HCT116 (cell line): ENCODE results near the gene TUBB6. TPM values are rescaled to one million over a fixed set of nuclear protein-coding genes. Genes with fewer than 3 reads are reported as not detected.

Source experiments
- ATAC-seq: fragments of 200-7000 bp; cut with Tn5 transposase; 2 replicates; pipeline ENCODE4 v1.9.1; 2020; ENCODE audit warnings: mild to moderate bottlenecking, moderate library complexity
- BruUV-seq: library from RNA; stranded (reverse); fragments of 400-500 nt; replicated peaks from 2 replicates; lab custom pipeline; 2021; lab: Mats Ljungman, UMichigan
- CTCF ChIA-PET: fragments of 300-600 bp; sonication (Branson Sonifier 250); formaldehyde crosslinking; loops from one replicate; lab custom pipeline; 2021; ENCODE audit warnings: antibody characterized with exemption; lab: Charles Lee
- POLR2A ChIA-PET: fragments of 300-600, 350-600 bp; sonication (Branson Sonifier 250); formaldehyde crosslinking; loops from one replicate; lab custom pipeline; 2021; ENCODE audit warnings: antibody characterized with exemption; lab: Charles Lee
- RAD21 ChIA-PET, 2 experiments: fragments of 300-600 bp; sonication (Branson Sonifier 250); formaldehyde crosslinking; loops; one replicate each; lab custom pipeline; 2023; ENCODE audit warnings: low total read pairs in 2 of 2; ENCODE audit not compliant: uncharacterized antibody in 2 of 2, unreplicated experiment in 2 of 2, low non-redundant PET in 1 of 2; lab: Charles Lee
- DNase-seq: peaks from one replicate; pipeline ENCODE4 v3.0.0-alpha.2; 2010; ENCODE audit warnings: low read depth, low spot score
- H2AFZ ChIP-seq: fragments of 200-600 bp; shearing (Covaris generic), sonication (generic); 2 replicates; pipeline ENCODE4 v1.6.1; 2017; ENCODE audit warnings: low read depth, mixed run types, mixed read lengths, antibody characterized with exemption, low read length; ENCODE audit not compliant: poor library complexity, severe bottlenecking
- H3K27ac ChIP-seq: 2 replicates; pipeline ENCODE4 v1.5.1; 2012; ENCODE audit warnings: low read depth, low read length
- H3K27me3 ChIP-seq: fragments of 200-600 bp; sonication (generic); 2 replicates; pipeline ENCODE4 v1.6.1; 2016; ENCODE audit warnings: mixed run types, low read length, mixed read lengths; ENCODE audit not compliant: insufficient read depth
- H3K36me3 ChIP-seq, 2 experiments: fragments of 200-500 bp in 1 of 2; fragments of 200-600 bp in 1 of 2; sonication (Bioruptor generic) in 1 of 2; sonication (generic) in 1 of 2; 2 replicates each; pipeline versions ENCODE4 v1.5.1 to v1.6.1; 2014 to 2016; ENCODE audit warnings: low read length in 2 of 2, inconsistent platforms in 1 of 2, mixed read lengths in 1 of 2, mixed run types in 1 of 2; ENCODE audit not compliant: insufficient read depth in 2 of 2, control insufficient read depth in 1 of 2
- H3K4me1 ChIP-seq, 2 experiments: fragments of 200-600 bp in 1 of 2; sonication (generic) in 1 of 2; 2 replicates each; pipeline versions ENCODE4 v1.5.1 to v1.6.1; 2012 to 2017; ENCODE audit warnings: low read length in 2 of 2, inconsistent platforms in 1 of 2, mild to moderate bottlenecking in 1 of 2, mixed read lengths in 1 of 2, mixed run types in 1 of 2, moderate library complexity in 1 of 2; ENCODE audit not compliant: insufficient read depth in 2 of 2, control insufficient read depth in 1 of 2
- H3K4me2 ChIP-seq: fragments of 200-600 bp; sonication (generic); 2 replicates; pipeline ENCODE4 v1.6.1; 2017; ENCODE audit warnings: mixed run types, low read length, mixed read lengths
- H3K4me3 ChIP-seq, 2 experiments: fragments of 200-600 bp in 1 of 2; sonication (generic) in 1 of 2; replicated peaks in 1 of 2; 2 replicates each; pipeline ENCODE4 v1.5.1; 2011 to 2016; ENCODE audit warnings: low read length in 2 of 2, control low read depth in 1 of 2, low read depth in 1 of 2, mild to moderate bottlenecking in 1 of 2, mixed read lengths in 1 of 2, mixed run types in 1 of 2
- H3K79me2 ChIP-seq: fragments of 200-600 bp; sonication (generic); 2 replicates; pipeline ENCODE4 v1.6.1; 2017; ENCODE audit warnings: mild to moderate bottlenecking, mixed run types, low read length, moderate library complexity, mixed read lengths; ENCODE audit not compliant: insufficient read depth
- H3K9ac ChIP-seq: fragments of 200-600 bp; sonication (generic); 2 replicates; pipeline ENCODE4 v1.6.1; 2016; ENCODE audit warnings: low read length, mixed read lengths
- H3K9me2 ChIP-seq: fragments of 200-600 bp; sonication (generic), shearing (Covaris generic); 2 replicates; pipeline ENCODE4 v1.6.1; 2017; ENCODE audit warnings: mixed run types, mild to moderate bottlenecking, moderate library complexity; ENCODE audit not compliant: insufficient read depth
- H3K9me3 ChIP-seq, 2 experiments: fragments of 200-500 bp in 1 of 2; fragments of 200-600 bp in 1 of 2; sonication (Bioruptor generic) in 1 of 2; sonication (generic) in 1 of 2; 2 replicates each; pipeline ENCODE4 v1.6.1; 2014 to 2017; ENCODE audit warnings: low read length in 2 of 2, mixed read lengths in 2 of 2, inconsistent platforms in 1 of 2, low read depth in 1 of 2, mild to moderate bottlenecking in 1 of 2, mixed run types in 1 of 2, moderate library complexity in 1 of 2; ENCODE audit not compliant: control insufficient read depth in 1 of 2, insufficient read depth in 1 of 2
- H4K20me1 ChIP-seq: fragments of 200-600 bp; sonication (generic), shearing (Covaris generic); 2 replicates; pipeline ENCODE4 v1.6.1; 2017; ENCODE audit warnings: mixed run types, mild to moderate bottlenecking, moderate library complexity; ENCODE audit not compliant: insufficient read depth
- CBX3 ChIP-seq: IDR thresholded peaks from 2 replicates; pipeline ENCODE4 v1.6.1; 2012; ENCODE audit warnings: low read depth
- CTCF ChIP-seq, 3 experiments: fragments of 200-600 bp in 1 of 3; sonication (generic) in 1 of 3; IDR thresholded peaks in 2 of 3; conservative IDR thresholded peaks in 1 of 3; 2 replicates each; pipeline ENCODE4 v1.5.1; 2012 to 2017; ENCODE audit warnings: low read depth in 2 of 3, low read length in 2 of 3, antibody characterized with exemption in 1 of 3, borderline replicate concordance in 1 of 3, control low read depth in 1 of 3, mild to moderate bottlenecking in 1 of 3, mixed read lengths in 1 of 3, mixed run types in 1 of 3, moderate library complexity in 1 of 3; ENCODE audit not compliant: insufficient read depth in 1 of 3
- JUND ChIP-seq: IDR thresholded peaks from 2 replicates; pipeline ENCODE4 v1.6.1; 2012
- MAX ChIP-seq: IDR thresholded peaks from 2 replicates; pipeline ENCODE4 v1.6.1; 2012
- POLR2AphosphoS5 ChIP-seq: IDR thresholded peaks from 2 replicates; pipeline ENCODE4 v1.6.1; 2011; ENCODE audit warnings: mild to moderate bottlenecking, low read depth, low read length, moderate library complexity
- SIN3A ChIP-seq: IDR thresholded peaks from 2 replicates; pipeline ENCODE4 v1.6.1; 2012; ENCODE audit warnings: low read depth
- SP1 ChIP-seq: IDR thresholded peaks from 2 replicates; pipeline ENCODE4 v1.6.1; 2012; ENCODE audit warnings: low read depth
- SRF ChIP-seq: IDR thresholded peaks from 2 replicates; pipeline ENCODE4 v1.6.1; 2012; ENCODE audit warnings: low read depth
- intact Hi-C: fragments of 100-400 bp; cut with micrococcal nuclease; formaldehyde crosslinking; loops from 2 replicates; pipeline ENCODE4 v1.10.0; 2022
- total RNA-seq: library from RNA; stranded (reverse); gene quantifications from one replicate; pipeline ENCODE4 v1.2.1, GENCODE V29; 2021; ENCODE audit not compliant: unreplicated experiment
- TF ChIP-seq, protein P1 (sequence below): IDR thresholded peaks from 2 replicates; pipeline ENCODE4 v1.6.1; 2012; ENCODE audit warnings: low read depth

Gene TUBB6
- total RNA-seq, 1 experiment from 2014 or later, result 87.4 TPM

- no peaks in the 10 kb centered on the region for H3K9me2 ChIP-seq
- peaks cover 27 to 60% of the 10 kb centered on the region in 2 experiments for H3K36me3 ChIP-seq
- peaks cover 86% of the 10 kb centered on the region for H3K79me2 ChIP-seq
- ChIA-PET RAD21 (no interaction called here), CTCF (interaction anchor here (1.1 to 4.5 kb wide), 3 partner anchors 8 to 44 kb away, joined by 3 to 29 read pairs (median 3); no protein-coding TSS in a partner anchor), POLR2A (no interaction called here)
- intact Hi-C loops, result no loop called here
- H3K4me3 ChIP-seq, result no peak overlapping the region
- H3K9me3 ChIP-seq, result peaks cover 0 to 5% of the 10 kb centered on the region in 2 experiments; a peak in 1 of 4 replicates
- DNase-seq, result no peak
- peaks cover 2% of the 10 kb centered on the region; the same call in 1 of the 2 replicates for H4K20me1 ChIP-seq
- H3K27me3 ChIP-seq, result no peaks in the 10 kb centered on the region
- no peak overlapping the region for H3K27ac ChIP-seq
- no peak overlapping the region for H3K4me2 ChIP-seq
- TF ChIP-seq POLR2AphosphoS5, result no peak
- TF ChIP-seq CTCF (IDR thresholded peaks at IDR 0.05 in 2 of 3, conservative IDR thresholded peaks at IDR 0.05 in 1 of 3; ENCODE audit: borderline replicate concordance in 1 of 3, insufficient read depth in 1 of 3, low read depth in 2 of 3, low read length in 2 of 3), result no peak
- no peak for TF ChIP-seq JUND
- TF ChIP-seq MAX, result no peak
- no peak for TF ChIP-seq SIN3A
- TF ChIP-seq SRF, result no peak
- no peak for TF ChIP-seq SP1
- TF ChIP-seq, protein P1, sequence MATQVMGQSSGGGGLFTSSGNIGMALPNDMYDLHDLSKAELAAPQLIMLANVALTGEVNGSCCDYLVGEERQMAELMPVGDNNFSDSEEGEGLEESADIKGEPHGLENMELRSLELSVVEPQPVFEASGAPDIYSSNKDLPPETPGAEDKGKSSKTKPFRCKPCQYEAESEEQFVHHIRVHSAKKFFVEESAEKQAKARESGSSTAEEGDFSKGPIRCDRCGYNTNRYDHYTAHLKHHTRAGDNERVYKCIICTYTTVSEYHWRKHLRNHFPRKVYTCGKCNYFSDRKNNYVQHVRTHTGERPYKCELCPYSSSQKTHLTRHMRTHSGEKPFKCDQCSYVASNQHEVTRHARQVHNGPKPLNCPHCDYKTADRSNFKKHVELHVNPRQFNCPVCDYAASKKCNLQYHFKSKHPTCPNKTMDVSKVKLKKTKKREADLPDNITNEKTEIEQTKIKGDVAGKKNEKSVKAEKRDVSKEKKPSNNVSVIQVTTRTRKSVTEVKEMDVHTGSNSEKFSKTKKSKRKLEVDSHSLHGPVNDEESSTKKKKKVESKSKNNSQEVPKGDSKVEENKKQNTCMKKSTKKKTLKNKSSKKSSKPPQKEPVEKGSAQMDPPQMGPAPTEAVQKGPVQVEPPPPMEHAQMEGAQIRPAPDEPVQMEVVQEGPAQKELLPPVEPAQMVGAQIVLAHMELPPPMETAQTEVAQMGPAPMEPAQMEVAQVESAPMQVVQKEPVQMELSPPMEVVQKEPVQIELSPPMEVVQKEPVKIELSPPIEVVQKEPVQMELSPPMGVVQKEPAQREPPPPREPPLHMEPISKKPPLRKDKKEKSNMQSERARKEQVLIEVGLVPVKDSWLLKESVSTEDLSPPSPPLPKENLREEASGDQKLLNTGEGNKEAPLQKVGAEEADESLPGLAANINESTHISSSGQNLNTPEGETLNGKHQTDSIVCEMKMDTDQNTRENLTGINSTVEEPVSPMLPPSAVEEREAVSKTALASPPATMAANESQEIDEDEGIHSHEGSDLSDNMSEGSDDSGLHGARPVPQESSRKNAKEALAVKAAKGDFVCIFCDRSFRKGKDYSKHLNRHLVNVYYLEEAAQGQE, result no peak
- no peak for TF ChIP-seq CBX3
- ATAC-seq, result no peak
- BruUV-seq, result no TSS peak
- H3K9ac ChIP-seq, result no peak overlapping the region
- H2AFZ ChIP-seq, result no peak overlapping the region
- no peaks in the 10 kb centered on the region for H3K4me1 ChIP-seq
These were observed 7.4 kb downstream of the TUBB6 start for GRCh38 chr18:12315490-12315889.
